ENCODE results near the gene TRPC4AP.
"Not testable (repeated sequence)": the region's sequence is repeated elsewhere in the genome, so short reads cannot be mapped to it uniquely, and the experiment has no call there.

TRPC4AP gene

GRCh38 chr20:35085477-35086225, 7.0 kb downstream of the TRPC4AP start:
- H3K4me3 ChIP-seq (ENCODE audit: insufficient read length, low read depth), result no peak overlapping the region
- DNase-seq (ENCODE audit: low read depth, low spot score), result no peak
- no peak overlapping the region for H3K9ac ChIP-seq (ENCODE audit: insufficient read length, low read depth)
- H3K9me3 ChIP-seq (ENCODE audit: insufficient read depth, low read length), result no peaks in the 10 kb centered on the region
- H3K27me3 ChIP-seq (ENCODE audit: insufficient read depth, insufficient read length), result no peaks in the 10 kb centered on the region
- H3K36me3 ChIP-seq (ENCODE audit: insufficient read depth, insufficient read length, low read length), result peaks cover 28% of the 10 kb centered on the region
- H3K4me1 ChIP-seq (ENCODE audit: insufficient read depth, insufficient read length), result no peaks in the 10 kb centered on the region
- no peak for TF ChIP-seq ZNF274 (IDR thresholded peaks at IDR 0.05; ENCODE audit: low read depth, low read length)

- TF ChIP-seq ZNF274 (IDR thresholded peaks at IDR 0.05; ENCODE audit: low read depth, low read length) (no peak), YY1 (IDR thresholded peaks at IDR 0.05; ENCODE audit: insufficient read depth, insufficient read length) (no peak), SUZ12 (IDR thresholded peaks at IDR 0.05; ENCODE audit: extremely low read depth, insufficient read depth, insufficient read length) (no peak)
- H3K36me3 ChIP-seq (ENCODE audit: insufficient read depth, insufficient read length, low read length), result peaks cover 28% of the 10 kb centered on the region
- H3K9me3 ChIP-seq (ENCODE audit: insufficient read depth, low read length), result no peaks in the 10 kb centered on the region
These were observed 7.6 kb downstream of the TRPC4AP start for GRCh38 chr20:35084998-35085397.

GRCh38 chr20:35080348-35080642, 12.3 kb downstream of the TRPC4AP start:
- DNase-seq (ENCODE audit: low read depth, low spot score); H3K27me3 ChIP-seq (ENCODE audit: insufficient read depth, insufficient read length); H3K9ac ChIP-seq (ENCODE audit: insufficient read length, low read depth); H3K4me1 ChIP-seq (ENCODE audit: insufficient read depth, insufficient read length); H3K4me3 ChIP-seq (ENCODE audit: insufficient read length, low read depth): not testable (repeated sequence)
- Histone ChIP-seq H3K36me3 (ENCODE audit: insufficient read depth, insufficient read length, low read length) (peaks cover 27% of the 10 kb centered on the region), H3K9me3 (ENCODE audit: insufficient read depth, low read length) (peaks cover 23% of the 10 kb centered on the region)

More at GRCh38 chr20:35084998-35085397, 7.6 kb downstream of the TRPC4AP start:
- no peak overlapping the region for H3K9ac ChIP-seq (ENCODE audit: insufficient read length, low read depth)
- DNase-seq (ENCODE audit: low read depth, low spot score), result no peak
- H3K4me3 ChIP-seq (ENCODE audit: insufficient read length, low read depth), result no peak overlapping the region
- H3K27me3 ChIP-seq (ENCODE audit: insufficient read depth, insufficient read length), result no peaks in the 10 kb centered on the region
- no peaks in the 10 kb centered on the region for H3K4me1 ChIP-seq (ENCODE audit: insufficient read depth, insufficient read length)

GRCh38 chr20:35079472-35080347, 12.9 kb downstream of the TRPC4AP start:
- TF ChIP-seq ZNF274 (IDR thresholded peaks at IDR 0.05; ENCODE audit: low read depth, low read length) (no peak), YY1 (IDR thresholded peaks at IDR 0.05; ENCODE audit: insufficient read depth, insufficient read length) (no peak), SUZ12 (IDR thresholded peaks at IDR 0.05; ENCODE audit: extremely low read depth, insufficient read depth, insufficient read length) (no peak)
- Histone ChIP-seq H3K36me3 (ENCODE audit: insufficient read depth, insufficient read length, low read length) (peaks cover 21% of the 10 kb centered on the region), H3K27me3 (ENCODE audit: insufficient read depth, insufficient read length) (no peaks in the 10 kb centered on the region)

GRCh38 chr20:35077872-35078271, 14.7 kb downstream of the TRPC4AP start:
- H3K9ac ChIP-seq (ENCODE audit: insufficient read length, low read depth), result no peak overlapping the region
- TF ChIP-seq SUZ12 (IDR thresholded peaks at IDR 0.05; ENCODE audit: extremely low read depth, insufficient read depth, insufficient read length) (no peak), YY1 (IDR thresholded peaks at IDR 0.05; ENCODE audit: insufficient read depth, insufficient read length) (no peak), ZNF274 (IDR thresholded peaks at IDR 0.05; ENCODE audit: low read depth, low read length) (no peak)
- H3K36me3 ChIP-seq (ENCODE audit: insufficient read depth, insufficient read length, low read length), result peaks cover 21% of the 10 kb centered on the region
- no peak overlapping the region for H3K4me3 ChIP-seq (ENCODE audit: insufficient read length, low read depth)
- no peak for DNase-seq (ENCODE audit: low read depth, low spot score)
- peaks cover 23% of the 10 kb centered on the region for H3K9me3 ChIP-seq (ENCODE audit: insufficient read depth, low read length)
- no peaks in the 10 kb centered on the region for H3K27me3 ChIP-seq (ENCODE audit: insufficient read depth, insufficient read length)
- no peaks in the 10 kb centered on the region for H3K4me1 ChIP-seq (ENCODE audit: insufficient read depth, insufficient read length)

More at GRCh38 chr20:35079472-35080347, 12.9 kb downstream of the TRPC4AP start:
- Histone ChIP-seq H3K4me3 (ENCODE audit: insufficient read length, low read depth) (no peak overlapping the region), H3K4me1 (ENCODE audit: insufficient read depth, insufficient read length) (no peaks in the 10 kb centered on the region), H3K9me3 (ENCODE audit: insufficient read depth, low read length) (peaks cover 23% of the 10 kb centered on the region), H3K9ac (ENCODE audit: insufficient read length, low read depth) (no peak overlapping the region)
- DNase-seq (ENCODE audit: low read depth, low spot score), result no peak

GRCh38 chr20:35077341-35077740, 15.3 kb downstream of the TRPC4AP start:
- Histone ChIP-seq H3K4me3 (ENCODE audit: insufficient read length, low read depth) (no peak overlapping the region), H3K36me3 (ENCODE audit: insufficient read depth, insufficient read length, low read length) (peaks cover 21% of the 10 kb centered on the region), H3K4me1 (ENCODE audit: insufficient read depth, insufficient read length) (no peaks in the 10 kb centered on the region), H3K27me3 (ENCODE audit: insufficient read depth, insufficient read length) (no peaks in the 10 kb centered on the region), H3K9ac (ENCODE audit: insufficient read length, low read depth) (no peak overlapping the region), H3K9me3 (ENCODE audit: insufficient read depth, low read length) (peaks cover 23% of the 10 kb centered on the region)
- TF ChIP-seq YY1 (IDR thresholded peaks at IDR 0.05; ENCODE audit: insufficient read depth, insufficient read length), result no peak
- no peak for TF ChIP-seq ZNF274 (IDR thresholded peaks at IDR 0.05; ENCODE audit: low read depth, low read length)
- TF ChIP-seq SUZ12 (IDR thresholded peaks at IDR 0.05; ENCODE audit: extremely low read depth, insufficient read depth, insufficient read length), result no peak
- DNase-seq (ENCODE audit: low read depth, low spot score), result no peak

- not testable (repeated sequence) for H3K4me1 ChIP-seq (ENCODE audit: insufficient read depth, insufficient read length); DNase-seq (ENCODE audit: low read depth, low spot score); H3K9ac ChIP-seq (ENCODE audit: insufficient read length, low read depth); H3K27me3 ChIP-seq (ENCODE audit: insufficient read depth, insufficient read length); H3K9me3 ChIP-seq (ENCODE audit: insufficient read depth, low read length); H3K4me3 ChIP-seq (ENCODE audit: insufficient read length, low read depth)
- peaks cover 21% of the 10 kb centered on the region for H3K36me3 ChIP-seq (ENCODE audit: insufficient read depth, insufficient read length, low read length)
These were observed 21.0 kb downstream of the TRPC4AP start for GRCh38 chr20:35071436-35072153.

Measured in NT2/D1 (cell line).